GM19397 (cell line): ENCODE results near the gene PIR.

Experiments
- ATAC-seq: cut with Tn5 transposase; IDR thresholded peaks from one replicate; pipeline ENCODE4 v1.9.1; 2021; ENCODE audit warnings: mild to moderate bottlenecking, moderate library complexity; ENCODE audit not compliant: unreplicated experiment

The PIR gene

DNA sequence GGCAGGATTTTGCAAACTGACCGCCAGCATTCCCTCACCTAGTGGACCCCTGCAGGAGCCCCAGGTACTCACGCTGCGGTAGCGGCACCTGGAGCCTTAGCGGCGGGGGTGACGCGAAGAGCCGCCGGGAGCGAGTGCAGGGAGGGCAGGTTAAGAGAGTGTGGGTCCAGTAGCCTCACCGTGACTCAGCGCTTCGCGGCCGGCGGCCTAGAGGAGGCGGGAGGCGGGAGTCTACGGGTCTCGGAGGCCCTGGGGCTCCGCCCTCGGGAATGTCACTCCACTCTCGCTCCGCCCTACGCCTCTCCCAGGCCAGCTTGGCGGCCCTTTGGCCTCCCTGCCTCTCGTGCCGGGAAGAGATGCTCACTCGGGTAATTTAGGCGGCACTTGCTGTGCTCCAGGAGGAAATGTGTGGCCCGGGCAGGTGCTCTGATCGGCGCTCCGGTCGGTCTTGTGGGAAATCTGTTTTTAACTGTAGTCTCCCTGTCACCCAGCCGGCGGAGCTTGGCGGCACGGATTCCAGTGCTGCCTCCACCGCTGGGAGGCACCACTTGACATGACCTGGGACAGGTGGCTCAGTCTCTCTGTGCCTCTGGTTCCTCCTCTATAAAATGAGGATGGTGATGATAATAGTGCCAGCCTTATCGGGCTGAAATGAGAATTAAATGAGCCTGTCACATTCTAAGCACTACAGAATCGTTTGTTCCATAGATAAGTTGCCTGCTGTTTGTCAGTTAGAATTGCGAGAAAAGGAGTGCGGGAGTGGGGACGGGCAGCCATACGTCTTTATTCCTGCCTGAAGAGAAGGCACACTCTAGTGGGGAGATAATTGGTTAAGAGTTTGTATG lies at the start of gene PIR:
Gene PIR (minus strand): TSS at position 216 of the 845 bp plus-strand sequence. CDS start 2,076 bp downstream, outside the sequence.
- ATAC-seq: peak; percentile 98

DNA sequence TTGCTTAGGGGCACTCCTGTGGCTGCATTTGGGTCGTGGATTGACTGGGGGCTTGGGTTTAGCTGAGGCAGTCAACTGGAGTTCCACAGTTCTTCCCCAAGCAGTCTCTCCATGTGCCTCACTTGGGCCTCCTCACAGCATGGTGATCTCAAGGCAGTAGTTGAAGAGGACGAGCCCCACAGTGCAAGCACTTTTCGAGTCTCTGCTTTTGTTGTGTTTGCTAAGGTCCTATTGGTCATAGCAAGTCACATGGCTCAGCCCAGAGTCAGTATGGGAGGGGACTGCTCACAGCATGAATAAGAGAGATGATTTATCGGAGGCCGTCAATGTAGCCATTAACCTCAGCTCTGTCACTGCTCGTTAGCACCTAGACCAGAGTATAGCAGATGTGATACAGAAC lies 37.2 kb upstream of the PIR start:
- ATAC-seq: no peak

DNA sequence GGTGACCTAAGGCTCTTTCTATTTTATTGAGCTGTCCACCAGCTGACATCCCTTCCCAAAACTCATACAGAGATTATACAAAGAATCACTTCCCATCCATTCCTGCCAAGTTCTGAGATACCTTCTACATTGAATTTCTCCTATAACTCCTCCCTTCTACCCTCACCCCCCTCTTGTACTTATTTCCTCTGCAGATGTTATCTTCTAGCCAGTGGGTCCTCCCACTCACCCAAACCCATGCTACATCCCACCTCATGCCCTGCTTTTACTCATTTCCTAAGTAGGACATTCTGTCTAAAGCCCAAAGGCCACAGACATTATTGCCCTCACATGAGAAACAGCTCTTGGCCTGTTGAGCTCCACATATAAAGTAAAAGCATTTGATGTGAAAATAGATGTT lies 36.0 kb upstream of the PIR start:
- no peak for ATAC-seq

DNA sequence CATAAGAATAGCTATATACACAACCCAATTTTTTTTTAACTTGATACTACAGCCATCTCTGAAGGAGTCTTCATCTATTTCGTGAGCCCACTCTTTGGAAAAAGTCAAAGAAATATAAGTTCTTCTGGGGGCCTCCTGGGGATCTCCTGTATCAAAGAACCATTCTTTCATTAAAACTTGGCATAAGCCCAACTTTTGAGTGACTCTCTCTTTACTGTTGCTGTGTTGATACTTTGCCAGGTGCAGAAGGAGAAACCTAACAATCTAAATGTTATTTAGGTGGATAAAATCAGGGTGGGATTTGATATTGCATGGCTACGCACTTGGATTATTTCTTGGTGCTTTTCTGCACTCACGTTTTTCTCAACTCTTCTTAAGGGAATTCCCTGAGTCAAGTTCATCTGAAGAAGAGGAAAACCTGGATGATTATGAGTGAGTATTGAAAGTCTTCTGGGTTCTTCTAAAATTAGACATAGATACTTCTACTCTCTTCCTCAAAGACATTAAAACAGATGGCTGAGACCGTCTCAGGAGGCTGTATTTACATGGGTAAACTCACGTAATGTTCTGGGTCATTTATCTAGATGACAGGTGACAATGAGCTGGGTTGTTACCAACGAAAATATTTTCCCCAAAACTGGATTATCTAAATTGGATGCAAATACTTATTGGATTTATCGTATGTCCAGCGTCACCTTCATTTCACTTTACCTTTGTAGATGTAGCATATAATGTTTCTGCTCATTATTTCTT lies 32.7 kb upstream of the PIR start:
- no peak for ATAC-seq

DNA sequence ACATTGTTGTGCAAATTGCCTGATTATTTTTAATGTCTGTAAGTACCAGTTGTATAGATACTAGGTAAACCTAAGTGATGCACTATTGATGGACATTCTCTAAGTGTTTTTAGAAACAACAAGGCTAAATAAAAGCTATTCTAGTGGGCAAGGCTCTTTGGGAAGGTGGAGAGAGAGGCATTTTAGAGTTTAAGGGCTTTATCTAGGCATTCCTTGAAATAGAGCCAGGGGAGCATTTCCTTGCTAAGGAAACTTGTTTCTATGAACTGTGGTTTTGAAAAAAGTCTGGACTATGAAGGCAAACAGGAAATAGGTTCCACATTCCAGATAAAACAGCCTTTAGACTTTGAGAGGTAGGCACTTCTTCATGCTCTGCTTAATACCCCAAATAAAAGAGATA lies 31.3 kb upstream of the PIR start:
- no peak for ATAC-seq

DNA sequence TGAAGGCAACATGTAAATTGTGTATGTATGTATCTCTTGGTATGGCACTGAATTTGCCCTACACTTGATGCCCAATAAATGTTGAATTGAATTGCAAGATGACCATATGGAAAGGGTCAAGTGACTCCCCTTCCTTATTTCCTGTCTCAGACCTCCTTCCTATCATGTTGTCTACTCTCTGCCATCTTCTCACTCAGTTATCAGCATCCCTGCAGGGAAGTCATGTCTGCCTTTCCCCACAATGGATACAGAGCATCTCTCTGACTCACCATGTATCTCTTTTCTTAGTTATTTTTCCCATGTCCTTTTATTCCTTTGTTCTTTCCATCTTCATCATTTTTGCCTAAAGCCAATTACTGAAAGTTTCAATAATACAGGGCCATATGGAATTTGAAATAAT lies 30.0 kb upstream of the PIR start:
- no peak for ATAC-seq

DNA sequence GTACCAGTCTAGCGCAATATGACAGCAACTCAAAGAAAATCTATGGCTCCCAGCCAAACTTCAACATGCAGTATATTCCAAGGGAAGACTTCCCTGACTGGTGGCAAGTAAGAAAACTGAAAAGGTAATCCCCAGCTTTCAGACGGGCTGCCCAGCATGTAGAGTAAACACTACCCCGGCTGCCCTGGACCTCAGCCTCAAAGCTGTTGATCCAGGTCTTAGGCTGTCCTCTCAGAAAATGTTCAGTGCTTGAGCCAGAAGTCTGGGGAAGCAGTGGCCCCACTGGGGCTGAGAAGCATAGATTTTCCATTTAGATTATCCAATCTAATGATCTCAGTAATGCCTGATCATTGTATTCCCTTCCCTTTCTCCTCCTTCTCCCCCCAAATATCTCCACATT lies 29.3 kb upstream of the PIR start:
- ATAC-seq: no peak

DNA sequence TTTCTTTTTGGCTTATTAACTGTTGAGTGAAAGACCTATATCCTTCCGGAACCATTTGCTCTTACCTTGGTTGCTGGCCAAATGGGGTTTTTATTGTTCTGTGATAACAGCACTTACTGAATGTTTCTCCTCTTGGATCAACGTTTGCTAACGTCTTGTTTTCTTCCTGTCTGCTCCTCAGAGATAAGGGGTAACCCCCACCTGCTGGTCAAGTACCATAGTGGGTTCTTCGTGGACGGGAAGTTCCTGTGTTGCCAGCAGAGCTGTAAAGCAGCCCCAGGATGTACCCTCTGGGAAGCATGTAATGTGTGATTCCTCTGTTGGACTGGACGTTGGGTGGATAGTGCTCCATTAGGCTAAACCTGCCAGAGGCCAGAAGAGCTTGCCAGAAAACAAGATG lies 22.8 kb upstream of the PIR start:
- no peak for ATAC-seq

DNA sequence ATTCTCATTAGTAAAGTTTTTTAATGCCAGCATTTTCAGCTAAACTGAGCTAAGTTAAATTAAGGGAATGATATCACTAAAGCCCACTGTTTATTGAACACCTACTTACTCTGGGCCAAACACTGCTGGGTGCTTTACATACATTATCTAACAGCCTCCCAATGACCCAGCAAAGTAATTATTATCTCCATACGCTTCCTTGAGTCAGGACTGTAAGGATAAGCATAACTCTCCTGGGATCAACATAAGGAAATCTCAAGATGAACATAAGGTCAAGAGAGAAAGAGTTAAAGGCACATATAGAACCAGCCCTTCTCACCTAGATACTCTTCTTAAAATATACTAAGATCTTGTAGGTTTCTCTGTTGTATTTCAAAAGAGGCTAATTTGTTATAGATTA lies 21.1 kb upstream of the PIR start:
- no peak for ATAC-seq

DNA sequence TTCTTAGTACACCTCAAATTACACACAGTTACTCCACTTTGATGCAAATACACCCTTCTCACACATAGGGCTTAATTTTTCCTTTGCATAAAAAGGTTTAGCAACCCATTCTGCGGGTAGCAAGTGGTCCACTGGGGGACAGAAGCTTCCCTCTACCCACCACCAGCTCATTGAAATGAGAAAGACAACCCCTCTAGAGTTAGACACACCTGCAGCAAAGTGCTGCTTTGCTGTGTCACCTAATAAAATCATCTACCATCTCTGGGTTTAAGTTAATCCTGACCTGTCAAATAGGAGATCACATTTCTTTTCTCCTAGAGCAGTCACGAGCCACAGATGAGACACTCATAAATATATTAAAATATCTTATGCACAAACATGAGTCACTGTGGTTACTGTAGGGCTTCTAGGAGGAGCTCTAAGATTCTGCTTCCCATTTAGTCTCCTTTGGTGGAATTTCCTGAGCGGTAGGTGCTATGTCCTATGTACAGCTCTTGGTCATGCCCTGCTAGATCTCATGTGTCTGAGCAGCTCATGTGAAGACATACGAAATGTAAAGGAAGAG lies 19.4 kb upstream of the PIR start:
- no peak for ATAC-seq

DNA sequence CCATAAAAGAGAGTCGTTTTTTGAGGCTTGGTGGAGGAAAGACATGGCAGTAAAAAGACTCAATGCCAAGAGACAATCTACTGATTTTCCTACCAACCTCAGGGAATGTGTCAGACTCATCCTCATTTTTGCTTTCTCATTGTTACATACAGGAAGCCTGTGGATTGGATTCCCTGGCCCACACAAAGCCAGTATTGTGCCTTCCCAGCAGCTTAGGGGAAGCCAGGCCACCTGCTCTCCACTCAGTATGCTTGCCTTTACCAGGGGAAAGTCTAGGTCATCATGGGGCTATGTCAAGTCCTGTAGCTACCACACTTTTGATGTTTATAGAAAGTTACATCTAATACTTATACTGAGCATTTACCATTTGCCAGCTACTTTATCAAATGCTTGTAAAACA lies 18.4 kb upstream of the PIR start:
- no peak for ATAC-seq

DNA sequence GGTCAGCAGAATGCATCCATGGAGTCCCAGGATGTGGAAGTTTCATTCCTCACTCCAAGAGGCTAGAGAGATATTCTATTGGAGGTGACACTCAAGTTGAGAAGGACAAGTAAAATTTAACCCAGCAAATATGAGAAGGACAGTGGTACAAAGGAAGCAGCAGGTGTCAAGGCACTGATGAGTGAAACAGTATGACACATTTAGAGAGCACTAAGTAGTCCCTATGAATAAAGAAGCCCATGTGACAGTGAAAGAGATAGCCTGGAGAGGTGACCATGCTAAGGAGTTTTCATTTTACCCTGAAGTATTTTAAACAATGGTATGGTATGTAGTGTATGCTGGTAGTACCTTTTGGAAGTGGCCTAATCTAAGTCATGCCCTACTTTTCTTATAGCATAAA lies 16.7 kb upstream of the PIR start:
- no peak for ATAC-seq

DNA sequence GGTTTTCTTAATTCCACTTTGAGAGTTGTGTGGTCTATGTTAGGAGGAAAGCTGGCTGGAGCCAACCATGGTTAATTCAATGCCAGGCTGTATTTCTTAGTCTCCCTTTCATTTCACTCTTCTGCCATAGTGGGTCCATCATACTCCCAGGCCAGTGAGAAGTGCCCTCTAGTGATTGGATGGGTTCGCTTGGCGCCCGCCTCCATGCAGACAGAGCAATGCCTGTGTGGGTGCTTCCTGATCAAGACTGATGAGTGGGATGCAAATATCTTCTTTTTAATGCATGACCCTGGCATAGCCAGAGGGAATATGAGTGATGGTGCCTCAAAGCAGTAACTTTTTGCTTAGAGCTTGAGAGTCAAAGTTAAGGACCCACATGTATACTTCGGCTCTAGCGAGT lies 13.9 kb upstream of the PIR start:
- no peak for ATAC-seq

DNA sequence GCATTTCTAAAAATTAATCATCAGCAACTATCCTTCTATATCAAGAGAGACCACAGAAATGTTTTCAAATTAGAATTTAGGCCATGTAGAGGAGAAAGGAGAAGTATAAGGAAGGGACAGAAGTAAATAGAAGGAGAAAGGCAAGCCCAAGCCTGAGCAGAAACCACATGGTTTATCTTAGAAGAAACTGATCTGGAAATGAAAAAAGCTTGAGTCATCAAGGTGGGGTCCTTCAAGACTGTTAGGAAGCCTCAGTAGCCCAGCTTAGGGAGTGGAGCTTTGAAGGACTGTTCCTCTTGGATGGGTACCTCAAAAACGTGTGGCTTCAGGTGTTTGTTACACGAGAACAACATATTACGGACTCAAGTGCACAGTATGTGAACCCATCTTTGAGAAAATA lies 12.0 kb upstream of the PIR start:
- no peak for ATAC-seq

DNA sequence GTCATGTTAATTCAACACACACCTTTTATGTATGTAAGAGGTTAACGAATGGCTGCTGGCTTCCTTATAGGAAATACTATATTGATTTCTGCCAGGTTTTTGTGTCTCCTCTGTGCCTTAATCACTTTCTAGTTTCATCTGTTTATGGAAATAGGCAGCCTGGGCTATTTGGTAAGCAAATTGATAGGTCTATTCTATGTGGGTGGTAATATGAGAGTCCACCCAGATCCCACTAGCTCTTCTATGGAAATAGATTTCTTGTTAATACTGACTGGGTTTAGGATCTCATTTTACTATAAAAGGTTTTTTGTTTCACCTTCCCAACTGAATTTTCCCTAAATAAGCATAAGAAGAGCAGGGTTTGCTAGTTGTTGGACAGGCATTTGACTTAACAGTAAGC lies 11.5 kb upstream of the PIR start:
- no peak for ATAC-seq

DNA sequence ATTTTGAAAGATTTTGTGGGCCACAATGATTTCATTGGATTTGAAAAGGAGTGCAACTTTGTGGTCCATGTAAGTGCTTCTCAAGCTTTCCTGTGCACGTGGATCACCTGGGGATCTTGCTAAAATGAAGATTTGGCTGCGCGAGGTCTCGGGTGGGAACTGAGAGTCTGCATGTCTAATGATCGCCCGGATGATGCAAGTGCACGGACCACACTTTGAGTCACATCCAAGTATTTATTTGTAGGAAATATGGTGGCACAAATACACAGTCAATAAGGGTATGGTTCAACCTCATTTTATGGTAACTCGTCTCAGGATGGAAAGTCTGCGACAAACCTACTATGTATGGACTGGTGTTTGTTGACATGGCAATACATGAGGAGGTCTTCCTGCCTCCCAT lies 8.4 kb upstream of the PIR start:
- ATAC-seq: no peak

DNA sequence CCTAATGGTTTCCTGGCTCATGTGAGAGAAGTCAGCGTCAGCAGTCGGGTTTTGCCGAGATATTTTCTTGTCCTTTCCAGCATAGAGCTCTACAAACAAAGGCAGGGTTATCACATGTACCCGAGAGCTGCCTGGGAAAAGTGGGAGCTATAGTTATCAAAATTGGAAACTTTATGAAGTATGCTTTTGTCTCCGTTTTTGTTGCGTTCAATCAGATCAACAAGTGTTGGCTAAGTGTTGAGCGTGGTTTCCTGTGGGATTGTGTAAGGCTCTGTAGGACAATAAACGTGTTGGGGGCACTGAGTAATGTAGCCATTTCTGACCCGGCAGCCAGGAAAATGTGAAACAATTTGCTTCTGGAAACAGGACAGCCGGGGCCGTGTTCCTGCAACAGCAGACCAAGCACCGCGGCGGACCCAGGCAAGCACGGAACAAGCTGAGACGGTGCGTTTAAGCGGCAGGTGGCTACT lies 7.4 kb upstream of the PIR start, which contains the start of gene BMX:
Gene BMX (plus strand): TSS at position 311 of the 470 bp plus-strand sequence. CDS start 7,547 bp downstream, outside the sequence.
- no peak for ATAC-seq

DNA sequence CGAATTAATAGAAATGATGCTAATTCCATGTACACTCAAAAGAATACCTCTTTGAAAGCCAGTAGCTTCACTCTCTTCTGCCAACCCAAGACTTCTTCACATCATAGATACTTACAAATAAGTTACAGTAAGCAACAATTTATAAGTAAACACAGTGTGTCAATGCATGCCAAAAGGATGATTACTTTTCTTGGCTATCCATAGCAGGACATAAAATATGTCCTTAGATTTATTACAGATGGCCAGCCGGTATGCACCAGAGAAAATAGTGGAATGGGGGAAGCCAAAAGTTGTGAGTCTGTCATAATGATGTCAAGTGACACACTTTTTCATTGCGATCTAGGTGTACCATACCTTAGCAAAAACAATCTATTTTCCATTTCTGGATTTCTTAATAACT lies 6.8 kb upstream of the PIR start:
- ATAC-seq: no peak

DNA sequence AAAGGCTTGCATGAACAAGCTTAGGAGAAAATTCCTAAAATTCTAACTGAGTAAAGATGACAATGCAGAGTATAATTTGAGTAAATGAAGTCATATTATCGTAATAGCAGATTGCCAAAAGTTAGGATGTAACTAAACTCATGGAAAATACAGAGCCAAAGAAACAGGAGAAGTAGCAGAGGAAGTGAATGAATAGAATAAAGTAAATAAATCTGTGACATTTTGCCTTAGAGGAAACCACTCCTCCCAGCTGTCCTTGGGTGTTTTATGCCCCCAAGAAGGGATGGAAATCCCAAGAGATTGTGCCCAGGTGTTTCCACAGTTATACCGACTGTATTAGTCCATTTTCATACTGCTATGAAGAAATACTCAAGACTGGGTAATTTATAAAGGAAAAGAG lies 5.6 kb upstream of the PIR start:
- no peak for ATAC-seq

DNA sequence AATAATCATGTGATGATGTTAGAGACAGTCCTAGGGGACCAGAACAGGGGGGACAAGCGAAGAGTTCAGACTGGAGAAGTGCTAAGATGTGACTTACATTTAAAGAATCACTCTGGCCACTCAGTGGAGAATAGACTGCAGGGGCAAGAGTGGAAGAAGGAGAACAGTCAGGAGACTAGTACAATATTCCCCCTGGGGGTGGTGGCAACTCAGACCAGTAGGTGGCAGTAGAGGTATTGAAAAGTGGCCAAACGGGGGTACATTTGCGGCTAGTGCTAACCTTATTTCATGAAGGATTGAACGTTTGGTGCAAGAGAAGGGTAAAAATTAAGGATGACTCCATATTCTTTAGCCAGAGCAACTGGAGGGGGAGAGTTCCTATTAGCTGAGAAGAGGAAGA lies 4.7 kb upstream of the PIR start:
- no peak for ATAC-seq

DNA sequence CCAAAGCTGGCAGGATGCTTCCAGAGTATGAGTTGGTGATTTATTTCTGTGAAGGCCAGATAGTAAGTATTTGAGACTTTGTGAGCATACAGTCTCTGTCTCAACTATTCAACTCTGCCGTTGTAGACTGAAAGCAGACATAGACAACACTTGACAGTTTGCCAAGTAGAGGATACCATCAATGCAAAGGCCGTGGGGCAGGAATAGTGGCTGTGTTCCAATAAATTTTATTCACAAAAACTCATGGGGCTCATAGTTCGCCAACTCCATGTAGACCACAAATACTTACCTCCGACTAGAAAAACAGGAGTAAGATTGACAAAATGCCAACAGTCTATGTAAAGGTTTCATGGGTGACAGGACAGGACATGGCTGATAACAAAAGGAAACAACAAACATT lies 3.7 kb upstream of the PIR start:
- ATAC-seq: no peak

DNA sequence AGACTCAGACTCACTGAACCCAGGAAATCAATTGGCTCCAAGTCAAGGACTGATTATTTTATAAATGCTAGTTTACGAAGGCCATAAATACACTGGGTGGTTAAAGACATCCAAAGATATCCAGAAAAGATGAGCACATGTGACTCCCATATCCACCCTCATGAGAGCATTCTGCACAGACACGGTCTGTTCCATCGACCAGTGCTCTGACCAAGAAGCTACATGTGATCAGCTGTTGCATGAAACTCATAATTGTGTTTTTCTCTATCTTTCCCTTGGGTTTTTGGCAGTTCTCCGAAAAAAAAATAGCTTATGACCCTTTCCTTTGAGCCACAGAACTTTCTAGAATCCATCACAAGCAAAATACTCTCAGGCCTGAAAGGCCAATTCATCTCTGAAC lies 2.7 kb upstream of the PIR start:
- no peak for ATAC-seq
